Spleen (tissue), 7 donors: ENCODE results near the gene ATP11C.

Experiments
- CTCF ChIP-seq, 11 experiments: fragments of 200-600 bp in 7 of 11; fragments of 450-650 bp in 4 of 11; sonication (generic) in 4 of 11; IDR thresholded peaks in 8 of 11; conservative IDR thresholded peaks in 3 of 11; 1 replicate in 7 of 11; 2 replicates in 4 of 11; pipeline versions ENCODE4 v1.4.0 to v1.8.0; 2016 to 2021; ENCODE audit warnings: antibody characterized with exemption in 11 of 11, inconsistent platforms in 4 of 11, mild to moderate bottlenecking in 1 of 11
- POLR2AphosphoS5 ChIP-seq, 3 donors: sonication (generic); formaldehyde crosslinking; IDR thresholded peaks; one replicate each; pipeline ENCODE4 v1.5.1; 2017; ENCODE audit warnings: antibody characterized with exemption in 3 of 3
- donor health status: DM: no; HTN: no; CAD: no; lungs with moderate emphysema.
- donor health status: DM: no; HTN: no; CAD: no.
- donor health status: DM: no; HTN: no; CAD: no.

GRCh38 chrX:139945075-139945474 is 12.2 kb upstream of the ATP11C start:
- TF ChIP-seq CTCF (IDR thresholded peaks at IDR 0.05 in 8 of 11, conservative IDR thresholded peaks at IDR 0.05 in 3 of 11) (no peak), POLR2AphosphoS5 (IDR thresholded peaks at IDR 0.05) (no peak)
